ENCODE measurements around the gene TPH2.
A peak's percentile ranks its signal among the peaks of the same experiment; 100 is the strongest.

The TPH2 gene

GRCh38 chr12:71945883-71946282, 7.2 kb downstream of the TPH2 start:
- H2BK12ac ChIP-seq (ENCODE audit: low read length in 2 of 2): no peak overlapping the region
- no peak overlapping the region for H4K91ac ChIP-seq (ENCODE audit: low read length)
- H2AK5ac ChIP-seq (ENCODE audit: low read length, severe bottlenecking): no peak overlapping the region
- no peak overlapping the region for H3K27ac ChIP-seq (ENCODE audit: low read length, poor library complexity, severe bottlenecking)
- H3K36me3 ChIP-seq (ENCODE audit: control insufficient read depth in 1 of 2, insufficient read depth in 2 of 2, low read depth in 1 of 2, low read length in 2 of 2): no peaks in the 10 kb centered on the region
- DNase-seq: no peak
- H2AFZ ChIP-seq (ENCODE audit: low read depth, low read length): no peak overlapping the region
- peaks cover 17 to 24% of the 10 kb centered on the region in 2 experiments for H3K27me3 ChIP-seq (ENCODE audit: control insufficient read depth in 1 of 2, insufficient read depth in 1 of 2, low read length in 2 of 2)
- H3K9me3 ChIP-seq (ENCODE audit: control insufficient read depth, low read length): no peaks in the 10 kb centered on the region
- no peak overlapping the region for H2BK5ac ChIP-seq (ENCODE audit: low read depth, low read length, poor library complexity, severe bottlenecking)
- no peak overlapping the region for H2BK15ac ChIP-seq (ENCODE audit: low read depth, poor library complexity, severe bottlenecking)
- no peak overlapping the region for H3K18ac ChIP-seq (ENCODE audit: low read depth in 1 of 2, low read length in 2 of 2)
- H2BK120ac ChIP-seq (ENCODE audit: low read depth, low read length): no peak overlapping the region
- H3K9ac ChIP-seq (ENCODE audit: low read length): no peak overlapping the region
- H3K4me2 ChIP-seq (ENCODE audit: low read length, poor library complexity, severe bottlenecking): no peak overlapping the region
- no peak overlapping the region for H3K4ac ChIP-seq (ENCODE audit: low read depth in 1 of 2, low read length in 2 of 2)
- no peak overlapping the region for H3K14ac ChIP-seq (ENCODE audit: low read length in 2 of 2)
- H4K8ac ChIP-seq (ENCODE audit: low read length): no peak overlapping the region
- H3K4me3 ChIP-seq (ENCODE audit: insufficient read depth in 1 of 2, low read depth in 1 of 2, low read length in 2 of 2): no peak overlapping the region
- no peaks in the 10 kb centered on the region for H3K4me1 ChIP-seq (ENCODE audit: control insufficient read depth, insufficient read depth, low read depth, low read length)
- no peaks in the 10 kb centered on the region for H3K79me1 ChIP-seq (replicated peaks; ENCODE audit: low read length, poor library complexity, severe bottlenecking)
- WGBS: 87% methylated on average over 3 of the region's 4 CpGs
- H3K23ac ChIP-seq (ENCODE audit: low read length in 2 of 2): no peak overlapping the region

- Histone ChIP-seq H3K23ac (ENCODE audit: low read length in 2 of 2) (no peak overlapping the region), H3K14ac (ENCODE audit: low read length in 2 of 2) (no peak overlapping the region), H3K79me1 (replicated peaks; ENCODE audit: low read length, poor library complexity, severe bottlenecking) (no peaks in the 10 kb centered on the region), H3K4me1 (ENCODE audit: control insufficient read depth, insufficient read depth, low read depth, low read length) (no peaks in the 10 kb centered on the region), H3K27ac (ENCODE audit: low read length, poor library complexity, severe bottlenecking) (no peak overlapping the region), H2AK5ac (ENCODE audit: low read length, severe bottlenecking) (no peak overlapping the region), H4K91ac (ENCODE audit: low read length) (no peak overlapping the region), H3K9me3 (ENCODE audit: control insufficient read depth, low read length) (no peaks in the 10 kb centered on the region), H3K4ac (ENCODE audit: low read depth in 1 of 2, low read length in 2 of 2) (no peak overlapping the region), H3K9ac (ENCODE audit: low read length) (no peak overlapping the region), H3K36me3 (ENCODE audit: control insufficient read depth in 1 of 2, insufficient read depth in 2 of 2, low read depth in 1 of 2, low read length in 2 of 2) (no peaks in the 10 kb centered on the region), H3K4me2 (ENCODE audit: low read length, poor library complexity, severe bottlenecking) (no peak overlapping the region), H3K4me3 (ENCODE audit: insufficient read depth in 1 of 2, low read depth in 1 of 2, low read length in 2 of 2) (no peak overlapping the region), H2BK12ac (ENCODE audit: low read length in 2 of 2) (no peak overlapping the region), H2BK120ac (ENCODE audit: low read depth, low read length) (no peak overlapping the region), H2BK5ac (ENCODE audit: low read depth, low read length, poor library complexity, severe bottlenecking) (no peak overlapping the region), H2BK15ac (ENCODE audit: low read depth, poor library complexity, severe bottlenecking) (no peak overlapping the region), H3K18ac (ENCODE audit: low read depth in 1 of 2, low read length in 2 of 2) (no peak overlapping the region), H4K8ac (ENCODE audit: low read length) (no peak overlapping the region), H3K27me3 (ENCODE audit: control insufficient read depth in 1 of 2, insufficient read depth in 1 of 2, low read length in 2 of 2) (peaks cover 13 to 15% of the 10 kb centered on the region in 2 experiments), H2AFZ (ENCODE audit: low read depth, low read length) (no peak overlapping the region)
- peak; percentile 64 for DNase-seq
- WGBS: 40% methylated on average over 9 of the region's 9 CpGs
Measured at GRCh38 chr12:71947645-71948105, 9.0 kb downstream of the TPH2 start.

- Histone ChIP-seq H2AFZ (ENCODE audit: low read depth, low read length) (no peak overlapping the region), H4K8ac (ENCODE audit: low read length) (no peak overlapping the region), H3K27me3 (ENCODE audit: control insufficient read depth in 1 of 2, insufficient read depth in 1 of 2, low read length in 2 of 2) (peaks cover 13% of the 10 kb centered on the region in 2 experiments), H2BK15ac (ENCODE audit: low read depth, poor library complexity, severe bottlenecking) (no peak overlapping the region), H2BK12ac (ENCODE audit: low read length in 2 of 2) (no peak overlapping the region), H3K23ac (ENCODE audit: low read length in 2 of 2) (no peak overlapping the region), H3K4me2 (ENCODE audit: low read length, poor library complexity, severe bottlenecking) (no peak overlapping the region), H3K9ac (ENCODE audit: low read length) (no peak overlapping the region), H4K91ac (ENCODE audit: low read length) (no peak overlapping the region), H3K4me3 (ENCODE audit: insufficient read depth in 1 of 2, low read depth in 1 of 2, low read length in 2 of 2) (no peak overlapping the region), H3K4me1 (ENCODE audit: control insufficient read depth, insufficient read depth, low read depth, low read length) (no peaks in the 10 kb centered on the region), H2AK5ac (ENCODE audit: low read length, severe bottlenecking) (no peak overlapping the region), H3K27ac (ENCODE audit: low read length, poor library complexity, severe bottlenecking) (no peak overlapping the region), H3K18ac (ENCODE audit: low read depth in 1 of 2, low read length in 2 of 2) (no peak overlapping the region), H3K9me3 (ENCODE audit: control insufficient read depth, low read length) (no peaks in the 10 kb centered on the region), H3K79me1 (replicated peaks; ENCODE audit: low read length, poor library complexity, severe bottlenecking) (no peaks in the 10 kb centered on the region), H3K4ac (ENCODE audit: low read depth in 1 of 2, low read length in 2 of 2) (no peak overlapping the region), H3K36me3 (ENCODE audit: control insufficient read depth in 1 of 2, insufficient read depth in 2 of 2, low read depth in 1 of 2, low read length in 2 of 2) (no peaks in the 10 kb centered on the region), H2BK120ac (ENCODE audit: low read depth, low read length) (no peak overlapping the region), H2BK5ac (ENCODE audit: low read depth, low read length, poor library complexity, severe bottlenecking) (no peak overlapping the region), H3K14ac (ENCODE audit: low read length in 2 of 2) (no peak overlapping the region)
- DNase-seq: no peak
- WGBS: 59% methylated on average over 3 of the region's 3 CpGs
Measured at GRCh38 chr12:71948390-71948789, 9.7 kb downstream of the TPH2 start.

- H3K4me3 ChIP-seq (ENCODE audit: insufficient read depth in 1 of 2, low read depth in 1 of 2, low read length in 2 of 2): no peak overlapping the region
- H3K14ac ChIP-seq (ENCODE audit: low read length in 2 of 2): no peak overlapping the region
- H2BK5ac ChIP-seq (ENCODE audit: low read depth, low read length, poor library complexity, severe bottlenecking): no peak overlapping the region
- no peak overlapping the region for H3K23ac ChIP-seq (ENCODE audit: low read length in 2 of 2)
- no peak overlapping the region for H3K9ac ChIP-seq (ENCODE audit: low read length)
- no peak overlapping the region for H3K4ac ChIP-seq (ENCODE audit: low read depth in 1 of 2, low read length in 2 of 2)
- no peak overlapping the region for H3K27ac ChIP-seq (ENCODE audit: low read length, poor library complexity, severe bottlenecking)
- H3K4me2 ChIP-seq (ENCODE audit: low read length, poor library complexity, severe bottlenecking): no peak overlapping the region
- H2BK12ac ChIP-seq (ENCODE audit: low read length in 2 of 2): no peak overlapping the region
- H3K36me3 ChIP-seq (ENCODE audit: control insufficient read depth in 1 of 2, insufficient read depth in 2 of 2, low read depth in 1 of 2, low read length in 2 of 2): no peaks in the 10 kb centered on the region
- H3K27me3 ChIP-seq (ENCODE audit: control insufficient read depth in 1 of 2, insufficient read depth in 1 of 2, low read length in 2 of 2): peaks cover 8 to 13% of the 10 kb centered on the region in 2 experiments
- no peak overlapping the region for H4K8ac ChIP-seq (ENCODE audit: low read length)
- no peak overlapping the region for H2AK5ac ChIP-seq (ENCODE audit: low read length, severe bottlenecking)
- no peak overlapping the region for H2BK120ac ChIP-seq (ENCODE audit: low read depth, low read length)
- H4K91ac ChIP-seq (ENCODE audit: low read length): no peak overlapping the region
- no peak overlapping the region for H2AFZ ChIP-seq (ENCODE audit: low read depth, low read length)
- H3K18ac ChIP-seq (ENCODE audit: low read depth in 1 of 2, low read length in 2 of 2): no peak overlapping the region
- H2BK15ac ChIP-seq (ENCODE audit: low read depth, poor library complexity, severe bottlenecking): no peak overlapping the region
- DNase-seq: no peak
- H3K79me1 ChIP-seq (replicated peaks; ENCODE audit: low read length, poor library complexity, severe bottlenecking): no peaks in the 10 kb centered on the region
- no peaks in the 10 kb centered on the region for H3K9me3 ChIP-seq (ENCODE audit: control insufficient read depth, low read length)
- 87% methylated on average over 3 of the region's 3 CpGs for WGBS
- no peaks in the 10 kb centered on the region for H3K4me1 ChIP-seq (ENCODE audit: control insufficient read depth, insufficient read depth, low read depth, low read length)
Measured at GRCh38 chr12:71949646-71950045, 11.0 kb downstream of the TPH2 start.

Measured in mesenchymal stem cell (in vitro differentiated cells and primary cell).